ENCODE results near the gene PARL. TPM values are rescaled to one million over a fixed set of nuclear protein-coding genes. Genes with fewer than 3 reads are reported as not detected.

The PARL gene
- total and polyA plus RNA-seq, 9 of the 15 experiments (the other 6 are each of a cell fraction or from before 2014, with no cell fraction given) = 39.5 to 82.4 (median 57.4) TPM

DNA sequence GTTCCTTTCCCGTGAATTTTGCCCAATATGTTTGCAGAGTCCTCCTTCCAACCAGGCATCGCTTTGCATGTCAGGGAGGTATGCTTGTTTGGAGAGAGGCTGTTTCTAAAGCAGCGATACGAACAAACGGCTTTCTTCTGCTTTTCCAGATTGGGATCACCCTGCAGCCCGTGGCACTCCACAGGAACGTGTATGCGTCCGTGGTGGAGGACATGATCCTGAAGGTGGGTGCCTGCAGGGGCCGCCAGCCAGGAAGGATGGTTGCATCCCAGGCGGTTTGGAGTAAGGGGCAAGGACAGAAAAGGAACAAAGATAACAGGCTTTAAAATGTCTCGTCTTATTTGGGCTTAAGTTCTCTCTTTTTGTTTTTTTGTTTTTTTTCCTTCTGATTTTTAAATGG, 76.8 kb downstream of the PARL start:
- peaks cover 79% of the 10 kb centered on the region for H3K36me3 ChIP-seq (ENCODE audit: control insufficient read depth, insufficient read depth, low read length)
- CTCF ChIA-PET (ENCODE audit: low intra/inter-chr PET ratio) = no interaction called here
- no peak for FAIRE-seq

More for the DNA sequence above, 76.8 kb downstream of the PARL start:
- POLR2A ChIA-PET = no interaction called here
- H2AFZ ChIP-seq (ENCODE audit: low read depth, low read length) = no peak overlapping the region
- TF ChIP-seq USF2 (CRISPR knock-in tag; IDR thresholded peaks at IDR 0.05) (no peak), ZNF24 (IDR thresholded peaks at IDR 0.05) (no peak), U2AF1 (optimal IDR thresholded peaks at IDR 0.05; ENCODE audit: low read depth, low read length) (no peak), TFAM (CRISPR knock-in tag; conservative IDR thresholded peaks at IDR 0.05) (no peak), BRCA1 (IDR thresholded peaks at IDR 0.05) (no peak), BRCA1 (CRISPR knock-in tag; IDR thresholded peaks at IDR 0.05) (no peak), SRSF9 (IDR thresholded peaks at IDR 0.05; ENCODE audit: borderline replicate concordance, low read depth, low read length) (no peak), NFXL1 (CRISPR knock-in tag; IDR thresholded peaks at IDR 0.05) (no peak), TAL1 (IDR thresholded peaks at IDR 0.05) (no peak), TCF7L2 (IDR thresholded peaks at IDR 0.05; ENCODE audit: low read depth, low read length) (no peak), GABPA (tag; conservative IDR thresholded peaks at IDR 0.05; ENCODE audit: low read depth) (no peak), EP400 (IDR thresholded peaks at IDR 0.05) (no peak), ZBTB12 (CRISPR knock-in tag; IDR thresholded peaks at IDR 0.05) (no peak), ILF3 (IDR thresholded peaks at IDR 0.05; ENCODE audit: borderline replicate concordance) (no peak), ZNF778 (CRISPR knock-in tag; IDR thresholded peaks at IDR 0.05) (no peak), RCOR1 (IDR thresholded peaks at IDR 0.05; ENCODE audit: borderline replicate concordance in 1 of 2, low read depth in 2 of 2, low read length in 2 of 2) (no peak)
- TF ChIP-seq, protein P1, sequence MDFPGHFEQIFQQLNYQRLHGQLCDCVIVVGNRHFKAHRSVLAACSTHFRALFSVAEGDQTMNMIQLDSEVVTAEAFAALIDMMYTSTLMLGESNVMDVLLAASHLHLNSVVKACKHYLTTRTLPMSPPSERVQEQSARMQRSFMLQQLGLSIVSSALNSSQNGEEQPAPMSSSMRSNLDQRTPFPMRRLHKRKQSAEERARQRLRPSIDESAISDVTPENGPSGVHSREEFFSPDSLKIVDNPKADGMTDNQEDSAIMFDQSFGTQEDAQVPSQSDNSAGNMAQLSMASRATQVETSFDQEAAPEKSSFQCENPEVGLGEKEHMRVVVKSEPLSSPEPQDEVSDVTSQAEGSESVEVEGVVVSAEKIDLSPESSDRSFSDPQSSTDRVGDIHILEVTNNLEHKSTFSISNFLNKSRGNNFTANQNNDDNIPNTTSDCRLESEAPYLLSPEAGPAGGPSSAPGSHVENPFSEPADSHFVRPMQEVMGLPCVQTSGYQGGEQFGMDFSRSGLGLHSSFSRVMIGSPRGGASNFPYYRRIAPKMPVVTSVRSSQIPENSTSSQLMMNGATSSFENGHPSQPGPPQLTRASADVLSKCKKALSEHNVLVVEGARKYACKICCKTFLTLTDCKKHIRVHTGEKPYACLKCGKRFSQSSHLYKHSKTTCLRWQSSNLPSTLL (IDR thresholded peaks at IDR 0.05) = no peak
- H3K9me1 ChIP-seq (ENCODE audit: control insufficient read depth, insufficient read depth, low read length) = no peaks in the 10 kb centered on the region
- H3K9me3 ChIP-seq (replicated peaks; ENCODE audit: control insufficient read depth, insufficient read depth, low read depth, low read length) = no peaks in the 10 kb centered on the region
- H4K20me1 ChIP-seq (replicated peaks; ENCODE audit: control insufficient read depth, insufficient read depth, low read length) = no peaks in the 10 kb centered on the region; the same call in 1 of the 2 replicates
- no peak overlapping the region for H3K4me2 ChIP-seq (ENCODE audit: insufficient read depth, low read length)
- in situ Hi-C loops (cut with MboI) (no loop called here), intact Hi-C loops (cut with micrococcal nuclease) (no loop called here)
- H3K9ac ChIP-seq (ENCODE audit: insufficient read depth in 1 of 2, low read depth in 2 of 2, low read length in 2 of 2) = no peak overlapping the region
- H3K79me2 ChIP-seq (ENCODE audit: control insufficient read depth, insufficient read depth, low read length) = no peaks in the 10 kb centered on the region
- H3K4me3 ChIP-seq = no peak overlapping the region
- no peak for ATAC-seq
- H3K27me3 ChIP-seq (ENCODE audit: control insufficient read depth in 2 of 2, insufficient read depth in 2 of 2, low read length in 2 of 2) = no peaks in the 10 kb centered on the region
- BruUV-seq (replicated peaks) = no TSS peak
- H3K27ac ChIP-seq (ENCODE audit: extremely low read depth, low read depth, low read length) = no peak overlapping the region
- 89% methylated on average over 12 of the region's 12 CpGs for WGBS (ENCODE audit: insufficient coverage, low coverage, missing lambda C conversion rate)
- H3K4me1 ChIP-seq (replicated peaks in 1 of 2; ENCODE audit: control insufficient read depth in 2 of 2, insufficient read depth in 2 of 2, low read length in 2 of 2) = no peaks in the 10 kb centered on the region
- DNase-seq (ENCODE audit: extremely low read depth in 1 of 4, low spot score in 3 of 4) = no peak
